Measurements from ENCODE around the gene DLL4. TPM values are rescaled to one million over a fixed set of nuclear protein-coding genes. Genes with fewer than 3 reads are reported as not detected.
A peak's percentile ranks its signal among the peaks of the same experiment; 100 is the strongest.

The DLL4 gene
- total and polyA plus RNA-seq, 10 of the 15 experiments (the other 5 are each of a cell fraction or from before 2014, with no cell fraction given) = 0.04 to 0.16 (median 0.09) TPM; not detected in 6

DNA sequence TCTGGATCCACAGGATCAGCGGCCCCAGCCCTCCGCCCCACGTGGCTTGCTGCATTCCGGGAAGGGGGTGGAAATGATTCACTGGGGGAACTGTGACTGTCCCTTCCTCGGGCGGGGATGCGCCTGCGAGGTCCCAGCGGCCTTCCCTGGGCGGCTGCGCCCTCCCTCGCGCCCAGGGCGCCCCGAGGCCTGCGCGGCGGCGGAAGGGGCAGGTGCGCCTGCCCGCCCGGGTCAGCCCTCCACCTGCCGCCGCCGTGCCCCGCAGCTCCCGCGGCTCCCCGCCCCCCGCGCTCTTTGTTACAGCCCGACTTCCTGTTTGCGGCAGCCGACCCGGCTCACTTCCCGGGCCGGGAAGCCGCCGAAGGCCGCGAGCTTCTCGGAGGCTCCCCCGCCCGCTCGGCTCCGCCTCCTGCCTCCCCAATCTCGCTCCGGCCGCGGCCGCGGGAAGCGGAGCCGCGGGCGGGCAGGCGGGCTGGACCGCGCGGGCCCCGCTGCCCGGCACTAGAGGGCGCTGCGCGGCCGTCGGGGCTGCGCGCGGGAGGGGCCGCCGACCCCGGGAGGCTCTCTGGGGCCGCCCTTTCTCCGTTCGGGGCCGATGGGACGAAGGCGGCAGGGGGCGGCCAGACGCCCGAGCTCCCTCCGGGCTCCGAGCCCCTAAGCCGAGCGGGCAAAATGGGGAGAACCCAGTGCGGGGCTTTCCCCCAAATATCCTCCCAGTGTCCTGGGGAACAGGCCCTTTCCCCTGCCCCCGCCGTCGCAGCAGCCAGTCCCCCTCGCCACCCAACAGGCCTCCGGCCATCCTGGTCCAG lies 12.6 kb downstream of the DLL4 start (continued):
- TF ChIP-seq, protein P1, sequence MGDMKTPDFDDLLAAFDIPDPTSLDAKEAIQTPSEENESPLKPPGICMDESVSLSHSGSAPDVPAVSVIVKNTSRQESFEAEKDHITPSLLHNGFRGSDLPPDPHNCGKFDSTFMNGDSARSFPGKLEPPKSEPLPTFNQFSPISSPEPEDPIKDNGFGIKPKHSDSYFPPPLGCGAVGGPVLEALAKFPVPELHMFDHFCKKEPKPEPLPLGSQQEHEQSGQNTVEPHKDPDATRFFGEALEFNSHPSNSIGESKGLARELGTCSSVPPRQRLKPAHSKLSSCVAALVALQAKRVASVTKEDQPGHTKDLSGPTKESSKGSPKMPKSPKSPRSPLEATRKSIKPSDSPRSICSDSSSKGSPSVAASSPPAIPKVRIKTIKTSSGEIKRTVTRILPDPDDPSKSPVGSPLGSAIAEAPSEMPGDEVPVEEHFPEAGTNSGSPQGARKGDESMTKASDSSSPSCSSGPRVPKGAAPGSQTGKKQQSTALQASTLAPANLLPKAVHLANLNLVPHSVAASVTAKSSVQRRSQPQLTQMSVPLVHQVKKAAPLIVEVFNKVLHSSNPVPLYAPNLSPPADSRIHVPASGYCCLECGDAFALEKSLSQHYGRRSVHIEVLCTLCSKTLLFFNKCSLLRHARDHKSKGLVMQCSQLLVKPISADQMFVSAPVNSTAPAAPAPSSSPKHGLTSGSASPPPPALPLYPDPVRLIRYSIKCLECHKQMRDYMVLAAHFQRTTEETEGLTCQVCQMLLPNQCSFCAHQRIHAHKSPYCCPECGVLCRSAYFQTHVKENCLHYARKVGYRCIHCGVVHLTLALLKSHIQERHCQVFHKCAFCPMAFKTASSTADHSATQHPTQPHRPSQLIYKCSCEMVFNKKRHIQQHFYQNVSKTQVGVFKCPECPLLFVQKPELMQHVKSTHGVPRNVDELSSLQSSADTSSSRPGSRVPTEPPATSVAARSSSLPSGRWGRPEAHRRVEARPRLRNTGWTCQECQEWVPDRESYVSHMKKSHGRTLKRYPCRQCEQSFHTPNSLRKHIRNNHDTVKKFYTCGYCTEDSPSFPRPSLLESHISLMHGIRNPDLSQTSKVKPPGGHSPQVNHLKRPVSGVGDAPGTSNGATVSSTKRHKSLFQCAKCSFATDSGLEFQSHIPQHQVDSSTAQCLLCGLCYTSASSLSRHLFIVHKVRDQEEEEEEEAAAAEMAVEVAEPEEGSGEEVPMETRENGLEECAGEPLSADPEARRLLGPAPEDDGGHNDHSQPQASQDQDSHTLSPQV (IDR thresholded peaks at IDR 0.05) = no peak
- TF ChIP-seq MYC (IDR thresholded peaks at IDR 0.05; ENCODE audit: insufficient read depth, insufficient read length, insufficient replicate concordance, low read length, severe bottlenecking) (no peak), SRF (IDR thresholded peaks at IDR 0.05; ENCODE audit: low read depth in 2 of 2, low read length in 2 of 2) (no peak), RB1 (IDR thresholded peaks at IDR 0.05; ENCODE audit: borderline replicate concordance) (peak; percentile 97; the same call in 1 of the 2 replicates), NRF1 (conservative IDR thresholded peaks at IDR 0.05; ENCODE audit: low read depth, low read length) (no peak), STAT3 (IDR thresholded peaks at IDR 0.05; ENCODE audit: low read depth, low read length) (no peak), CHD1 (IDR thresholded peaks at IDR 0.05; ENCODE audit: low read depth, low read length) (0 out of 2 replicates have a peak, but pooled peaks have one; percentile 45), BMI1 (IDR thresholded peaks at IDR 0.05; ENCODE audit: borderline replicate concordance) (no peak), ZSCAN29 (IDR thresholded peaks at IDR 0.05) (peak; percentile 71; the same call in 1 of the 2 replicates), ZBED1 (IDR thresholded peaks at IDR 0.05; ENCODE audit: borderline replicate concordance) (no peak), SP1 (IDR thresholded peaks at IDR 0.05; ENCODE audit: low read depth, low read length) (no peak), FOXK2 (IDR thresholded peaks at IDR 0.05) (no peak), HDGF (IDR thresholded peaks at IDR 0.05) (no peak), PML (IDR thresholded peaks at IDR 0.05; ENCODE audit: low read length) (no peak), SREBF2 (IDR thresholded peaks at IDR 0.05; ENCODE audit: low read length) (no peak), SPI1 (IDR thresholded peaks at IDR 0.05; ENCODE audit: borderline replicate concordance, insufficient read depth, low read depth, low read length) (peak; percentile 20; the same call in 1 of the 2 replicates), TARDBP (IDR thresholded peaks at IDR 0.05; ENCODE audit: borderline replicate concordance) (no peak)
- TF ChIP-seq, protein P2, sequence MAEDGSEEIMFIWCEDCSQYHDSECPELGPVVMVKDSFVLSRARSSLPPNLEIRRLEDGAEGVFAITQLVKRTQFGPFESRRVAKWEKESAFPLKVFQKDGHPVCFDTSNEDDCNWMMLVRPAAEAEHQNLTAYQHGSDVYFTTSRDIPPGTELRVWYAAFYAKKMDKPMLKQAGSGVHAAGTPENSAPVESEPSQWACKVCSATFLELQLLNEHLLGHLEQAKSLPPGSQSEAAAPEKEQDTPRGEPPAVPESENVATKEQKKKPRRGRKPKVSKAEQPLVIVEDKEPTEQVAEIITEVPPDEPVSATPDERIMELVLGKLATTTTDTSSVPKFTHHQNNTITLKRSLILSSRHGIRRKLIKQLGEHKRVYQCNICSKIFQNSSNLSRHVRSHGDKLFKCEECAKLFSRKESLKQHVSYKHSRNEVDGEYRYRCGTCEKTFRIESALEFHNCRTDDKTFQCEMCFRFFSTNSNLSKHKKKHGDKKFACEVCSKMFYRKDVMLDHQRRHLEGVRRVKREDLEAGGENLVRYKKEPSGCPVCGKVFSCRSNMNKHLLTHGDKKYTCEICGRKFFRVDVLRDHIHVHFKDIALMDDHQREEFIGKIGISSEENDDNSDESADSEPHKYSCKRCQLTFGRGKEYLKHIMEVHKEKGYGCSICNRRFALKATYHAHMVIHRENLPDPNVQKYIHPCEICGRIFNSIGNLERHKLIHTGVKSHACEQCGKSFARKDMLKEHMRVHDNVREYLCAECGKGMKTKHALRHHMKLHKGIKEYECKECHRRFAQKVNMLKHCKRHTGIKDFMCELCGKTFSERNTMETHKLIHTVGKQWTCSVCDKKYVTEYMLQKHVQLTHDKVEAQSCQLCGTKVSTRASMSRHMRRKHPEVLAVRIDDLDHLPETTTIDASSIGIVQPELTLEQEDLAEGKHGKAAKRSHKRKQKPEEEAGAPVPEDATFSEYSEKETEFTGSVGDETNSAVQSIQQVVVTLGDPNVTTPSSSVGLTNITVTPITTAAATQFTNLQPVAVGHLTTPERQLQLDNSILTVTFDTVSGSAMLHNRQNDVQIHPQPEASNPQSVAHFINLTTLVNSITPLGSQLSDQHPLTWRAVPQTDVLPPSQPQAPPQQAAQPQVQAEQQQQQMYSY (CRISPR knock-in tag; IDR thresholded peaks at IDR 0.05) = no peak
- TF ChIP-seq, protein P3, sequence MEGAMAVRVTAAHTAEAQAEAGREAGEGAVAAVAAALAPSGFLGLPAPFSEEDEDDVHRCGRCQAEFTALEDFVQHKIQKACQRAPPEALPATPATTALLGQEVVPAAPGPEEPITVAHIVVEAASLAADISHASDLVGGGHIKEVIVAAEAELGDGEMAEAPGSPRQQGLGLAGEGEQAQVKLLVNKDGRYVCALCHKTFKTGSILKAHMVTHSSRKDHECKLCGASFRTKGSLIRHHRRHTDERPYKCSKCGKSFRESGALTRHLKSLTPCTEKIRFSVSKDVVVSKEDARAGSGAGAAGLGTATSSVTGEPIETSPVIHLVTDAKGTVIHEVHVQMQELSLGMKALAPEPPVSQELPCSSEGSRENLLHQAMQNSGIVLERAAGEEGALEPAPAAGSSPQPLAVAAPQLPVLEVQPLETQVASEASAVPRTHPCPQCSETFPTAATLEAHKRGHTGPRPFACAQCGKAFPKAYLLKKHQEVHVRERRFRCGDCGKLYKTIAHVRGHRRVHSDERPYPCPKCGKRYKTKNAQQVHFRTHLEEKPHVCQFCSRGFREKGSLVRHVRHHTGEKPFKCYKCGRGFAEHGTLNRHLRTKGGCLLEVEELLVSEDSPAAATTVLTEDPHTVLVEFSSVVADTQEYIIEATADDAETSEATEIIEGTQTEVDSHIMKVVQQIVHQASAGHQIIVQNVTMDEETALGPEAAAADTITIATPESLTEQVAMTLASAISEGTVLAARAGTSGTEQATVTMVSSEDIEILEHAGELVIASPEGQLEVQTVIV (IDR thresholded peaks at IDR 0.05; ENCODE audit: borderline replicate concordance, partially characterized antibody) = no peak

Data from GM12878 (cell line).